Fibroblast of peridontal ligament (primary cell): ENCODE measurements around the gene ASIP.
"Not testable (repeated sequence)": the region's sequence is repeated elsewhere in the genome, so short reads cannot be mapped to it uniquely, and the experiment has no call there.

Experiments used
- DNase-seq: peaks from one replicate; pipeline ENCODE4 v3.0.0-alpha.2; 2010; ENCODE audit errors: extremely low read depth

The ASIP gene

GRCh38 chr20:34240693-34241615, at the start of gene ASIP:
Gene ASIP, plus strand, starts transcription at chr20:34241423. Its CDS starts 18,952 bp downstream, at chr20:34260375.
- peak; percentile 94 for DNase-seq

- no peak for DNase-seq
These were observed 48.2 kb upstream of the ASIP start for GRCh38 chr20:34193051-34193450.

- no peak for DNase-seq
These were observed 42.0 kb upstream of the ASIP start for GRCh38 chr20:34199183-34199582.

GRCh38 chr20:34200023-34200422, 41.2 kb upstream of the ASIP start:
- DNase-seq: no peak

- no peak for DNase-seq
These were observed 39.7 kb upstream of the ASIP start for GRCh38 chr20:34201531-34201930.

- not testable (repeated sequence) for DNase-seq
These were observed 35.9 kb upstream of the ASIP start for GRCh38 chr20:34205172-34205880.

- no peak for DNase-seq
These were observed 32.1 kb upstream of the ASIP start for GRCh38 chr20:34209111-34209510.

- DNase-seq: no peak
These were observed 31.0 kb upstream of the ASIP start for GRCh38 chr20:34210271-34210670.

- no peak for DNase-seq
These were observed 29.6 kb upstream of the ASIP start for GRCh38 chr20:34211591-34211990.

- DNase-seq: no peak
These were observed 28.0 kb upstream of the ASIP start for GRCh38 chr20:34213213-34213612.

GRCh38 chr20:34215711-34216381, 25.4 kb upstream of the ASIP start:
- DNase-seq: peak; percentile 64

GRCh38 chr20:34216382-34216742, 24.9 kb upstream of the ASIP start:
- DNase-seq: no peak

GRCh38 chr20:34220561-34220960, 20.7 kb upstream of the ASIP start:
- peak; percentile 25 for DNase-seq

GRCh38 chr20:34222208-34222607, 19.0 kb upstream of the ASIP start:
- DNase-seq: peak; percentile 98

GRCh38 chr20:34224251-34224650, 17.0 kb upstream of the ASIP start:
- DNase-seq: not testable (repeated sequence)

GRCh38 chr20:34231634-34232033, 9.6 kb upstream of the ASIP start:
- DNase-seq: no peak

GRCh38 chr20:34232494-34233087, 8.6 kb upstream of the ASIP start:
- DNase-seq: no peak

- no peak for DNase-seq
These were observed 7.5 kb upstream of the ASIP start for GRCh38 chr20:34233687-34234086.

- no peak for DNase-seq
These were observed 5.3 kb upstream of the ASIP start for GRCh38 chr20:34235875-34236274.

GRCh38 chr20:34237942-34238341, 3.3 kb upstream of the ASIP start:
- DNase-seq: no peak

GRCh38 chr20:34240121-34240520, 1.1 kb upstream of the ASIP start:
- no peak for DNase-seq

- DNase-seq: not testable (repeated sequence)
These were observed 792 bp downstream of the ASIP start for GRCh38 chr20:34242015-34242414.
